HG03175 (cell line): ENCODE results near the gene PARM1.

ENCODE experiments used
- ATAC-seq: cut with Tn5 transposase; IDR thresholded peaks from one replicate; pipeline ENCODE4 v1.9.1; 2021; ENCODE audit warnings: mild to moderate bottlenecking, moderate library complexity; ENCODE audit not compliant: unreplicated experiment

The PARM1 gene

GRCh38 chr4:75028196-75028854 lies 95.4 kb downstream of the PARM1 start:
- ATAC-seq: no peak

DNA sequence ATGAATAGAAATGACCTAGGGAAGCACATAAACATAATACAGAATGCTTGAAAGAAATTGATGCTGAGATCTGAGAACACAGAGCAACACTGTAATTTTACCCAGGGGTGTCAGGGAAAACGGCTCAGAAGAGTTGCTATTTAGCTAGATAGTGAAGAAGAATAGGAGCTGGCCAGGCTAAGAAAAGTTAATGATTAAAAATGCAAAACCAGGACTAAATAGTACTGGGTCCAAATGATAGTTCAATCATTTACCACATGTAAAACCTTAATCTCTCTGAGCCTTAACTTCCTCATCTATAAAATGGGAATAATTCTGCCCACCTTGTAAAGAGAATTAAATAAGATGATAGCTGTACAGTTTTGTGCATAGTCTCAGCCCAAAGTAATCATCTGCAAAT lies 97.1 kb downstream of the PARM1 start:
- no peak for ATAC-seq

DNA sequence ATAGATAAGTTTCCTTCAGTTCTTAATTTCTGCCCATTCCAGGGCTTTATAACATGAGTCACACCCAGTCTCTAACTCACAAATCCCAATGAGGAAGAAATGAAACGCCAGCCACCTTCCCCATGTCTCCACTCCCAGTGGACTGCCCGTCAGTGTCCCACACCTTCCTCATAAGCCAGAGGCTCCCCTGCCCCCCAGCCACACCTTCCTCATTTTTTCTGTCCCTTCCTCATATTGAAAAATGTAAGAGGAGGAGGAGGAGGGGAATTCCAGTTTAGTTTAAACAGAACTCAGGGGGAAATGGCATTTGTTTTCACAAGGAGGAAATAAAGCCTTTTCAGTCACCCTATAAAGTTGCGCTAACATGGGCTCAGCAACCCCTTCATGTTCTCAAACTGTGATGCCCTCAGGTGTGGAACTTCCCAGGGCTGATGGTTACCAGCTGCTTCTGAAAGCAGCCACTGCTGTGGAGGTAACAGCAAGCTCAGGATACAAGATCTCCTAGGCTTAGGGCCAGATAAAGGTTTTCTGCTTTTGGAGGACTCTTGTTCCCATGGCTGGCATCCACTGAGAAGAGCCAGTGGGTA lies 97.8 kb downstream of the PARM1 start:
- no peak for ATAC-seq

GRCh38 chr4:75031775-75032174 lies 98.9 kb downstream of the PARM1 start:
- ATAC-seq: no peak

DNA sequence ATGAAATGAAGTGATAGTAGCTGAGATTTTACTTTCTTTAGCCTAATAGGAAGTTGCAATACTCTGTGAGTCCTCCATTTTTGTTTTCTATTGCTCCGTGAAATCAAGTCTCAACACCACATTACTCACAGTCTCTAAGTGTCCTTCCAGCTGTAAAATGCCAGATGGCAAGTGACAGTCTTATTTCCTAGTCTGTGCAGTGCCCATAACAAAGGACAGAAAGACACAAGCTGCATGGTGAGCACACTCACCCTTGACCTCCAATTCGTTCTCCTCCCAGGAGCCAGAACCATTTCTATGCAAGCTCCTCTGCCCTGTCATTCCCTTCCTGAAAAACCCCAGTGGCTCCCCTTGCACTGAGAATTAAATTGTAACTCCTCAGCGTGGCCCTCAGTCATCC lies 101.6 kb downstream of the PARM1 start:
- ATAC-seq: no peak

DNA sequence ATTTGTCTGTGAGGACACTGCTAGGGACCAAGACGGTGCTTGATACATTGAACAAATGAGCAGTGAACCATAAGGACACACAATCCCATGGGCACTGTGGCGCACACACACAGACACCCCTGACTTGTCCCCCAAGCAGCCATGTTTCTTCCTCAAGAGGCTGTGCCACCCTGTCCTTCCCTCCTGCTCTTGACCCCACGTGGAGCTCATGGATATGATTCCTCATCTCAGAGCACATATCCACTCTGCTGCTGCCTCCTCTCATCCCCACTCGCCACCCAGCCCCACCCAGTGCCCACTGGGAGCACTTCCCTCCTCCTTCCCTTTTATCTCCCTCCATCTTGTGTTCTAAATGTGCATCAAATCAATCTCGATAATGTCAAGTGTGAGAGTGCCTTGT lies 102.4 kb downstream of the PARM1 start:
- no peak for ATAC-seq

DNA sequence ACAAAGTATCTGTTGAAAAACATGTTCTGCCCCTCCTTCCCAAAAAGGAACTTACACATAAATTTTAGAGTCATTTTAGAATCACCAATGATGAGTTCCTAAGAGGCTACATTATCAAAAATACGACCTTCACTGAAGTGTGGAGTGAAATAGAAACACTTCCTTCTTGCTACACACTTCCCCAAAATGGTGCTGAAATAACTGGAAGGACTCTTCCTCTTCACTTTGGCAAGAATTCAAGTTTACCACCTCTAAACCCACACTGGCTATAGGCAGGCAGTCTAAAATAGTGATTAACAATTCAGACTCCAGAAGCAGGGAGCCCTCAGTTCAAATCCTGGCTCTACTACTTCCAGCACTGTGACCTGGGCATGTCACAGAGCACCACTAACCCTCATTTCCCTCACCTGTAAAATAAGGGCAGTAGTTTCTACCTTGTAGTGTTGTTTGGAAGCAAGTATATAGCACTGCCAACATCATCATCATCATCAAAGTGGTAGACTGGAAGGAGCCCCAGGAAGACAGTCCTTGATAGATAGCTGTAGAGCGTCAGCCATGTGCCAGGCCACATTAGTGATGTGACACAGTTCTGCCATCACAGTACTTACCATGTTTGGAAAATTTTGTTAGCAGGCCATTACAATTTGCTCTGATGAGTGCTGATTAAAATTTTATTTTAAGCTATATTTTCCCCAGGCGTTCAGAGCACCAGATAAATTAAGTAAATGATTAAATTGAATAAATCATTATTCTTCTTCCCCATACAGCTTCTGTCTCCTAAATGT lies 103.3 kb downstream of the PARM1 start:
- no peak for ATAC-seq

DNA sequence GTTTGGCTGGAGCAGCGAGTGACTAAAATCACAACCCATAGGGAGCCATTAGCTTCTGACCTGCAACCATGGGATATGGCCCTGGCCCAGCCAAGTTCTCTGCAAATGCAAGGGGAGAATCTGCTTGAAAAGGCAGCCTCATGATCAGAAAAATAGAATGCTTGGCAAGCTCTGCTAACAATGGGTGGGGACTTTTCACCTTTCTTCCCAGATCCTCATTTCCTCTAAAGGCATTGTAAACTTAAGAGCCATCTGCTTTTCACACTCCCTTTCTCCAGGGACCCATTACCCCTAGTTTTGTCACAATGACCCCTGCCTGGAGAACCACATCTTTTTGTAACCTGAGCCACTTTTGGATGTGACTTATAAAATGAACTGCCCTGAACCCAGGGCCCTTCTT lies 104.3 kb downstream of the PARM1 start:
- no peak for ATAC-seq

DNA sequence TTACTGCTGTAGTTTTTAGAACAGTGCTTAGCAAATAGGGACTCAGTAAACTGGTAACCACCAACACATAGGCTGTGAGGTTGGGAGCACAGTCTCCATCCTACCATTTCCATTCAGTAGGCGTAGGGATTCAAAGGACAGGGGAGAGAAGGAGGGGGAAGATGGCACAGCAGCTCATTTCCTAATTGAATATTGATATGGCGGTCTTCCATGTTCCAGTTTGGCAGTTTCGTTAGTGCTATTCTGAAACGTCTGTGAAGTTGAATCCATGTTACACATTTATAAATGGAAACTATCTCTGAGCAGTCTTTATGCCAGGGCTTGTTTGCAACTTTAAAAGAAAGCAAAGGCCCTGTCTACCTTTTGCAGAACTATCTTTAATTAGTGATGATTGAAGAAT lies 105.5 kb downstream of the PARM1 start:
- no peak for ATAC-seq

DNA sequence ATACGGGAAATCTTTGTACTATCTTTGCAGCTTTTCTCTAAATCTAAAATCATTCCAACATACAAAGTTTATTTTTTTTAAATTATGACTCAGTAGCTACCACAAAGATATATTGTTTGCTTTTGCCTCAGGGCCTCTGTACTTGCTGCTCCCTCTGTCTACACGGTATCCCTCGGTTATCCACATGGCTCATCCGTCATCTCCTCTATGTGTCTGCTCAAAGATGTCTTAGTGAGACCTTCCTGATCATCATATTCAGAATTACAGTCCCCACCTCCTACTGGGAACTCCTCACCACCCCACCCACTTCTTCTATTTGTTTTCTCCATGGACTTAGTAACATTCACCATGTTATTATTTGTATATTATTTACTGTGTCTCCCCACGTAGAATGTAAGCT lies 107.8 kb downstream of the PARM1 start:
- no peak for ATAC-seq

DNA sequence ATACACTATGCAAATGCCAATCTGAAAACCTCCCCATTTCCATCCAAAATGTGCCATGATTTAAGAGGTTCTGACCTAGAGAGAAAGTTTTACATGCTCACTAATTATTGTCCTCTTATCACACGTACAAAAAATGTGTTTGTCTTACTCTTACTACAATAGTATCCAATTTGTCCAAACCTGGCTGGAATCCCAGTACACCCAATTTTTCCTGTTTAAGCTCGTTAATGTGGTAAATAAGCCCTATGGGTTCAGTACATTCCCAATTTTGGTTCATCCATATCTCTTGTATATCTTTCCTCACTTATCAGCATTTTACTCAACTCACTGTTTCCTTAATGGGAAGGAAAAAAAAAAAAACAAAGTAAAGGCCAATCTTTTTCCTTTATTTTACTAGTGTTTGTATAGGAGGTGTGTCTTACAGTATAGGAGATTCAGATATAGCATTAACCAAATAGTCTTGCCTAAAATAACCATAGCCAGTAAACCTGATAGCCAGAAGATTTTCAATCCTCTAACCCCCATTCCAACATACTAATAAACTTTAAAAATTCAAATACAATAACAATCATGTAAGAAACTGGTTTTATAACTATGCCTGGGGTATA lies 109.8 kb downstream of the PARM1 start:
- ATAC-seq: no peak

- no peak for ATAC-seq
Measured at GRCh38 chr4:75046226-75046625, 113.3 kb downstream of the PARM1 start.

DNA sequence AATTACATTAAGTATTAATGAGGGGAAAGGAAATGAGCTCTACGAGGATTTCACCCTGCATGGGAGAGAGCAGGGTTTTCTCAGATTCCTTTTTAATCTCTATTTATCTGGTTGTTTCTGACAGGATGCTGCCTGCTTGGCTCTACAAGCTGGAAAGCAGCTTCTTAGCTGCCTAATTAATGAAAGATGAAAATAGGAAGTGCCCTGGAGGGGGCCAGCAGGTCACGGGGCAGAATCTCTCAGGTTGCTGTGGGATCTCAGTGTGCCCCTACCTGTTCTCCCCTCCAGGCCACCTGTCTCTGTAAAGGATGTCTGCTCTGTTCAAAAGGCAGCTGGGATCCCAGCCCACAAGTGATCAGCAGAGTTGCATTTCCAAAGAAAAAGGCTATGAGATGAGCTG lies 113.7 kb downstream of the PARM1 start:
- no peak for ATAC-seq

DNA sequence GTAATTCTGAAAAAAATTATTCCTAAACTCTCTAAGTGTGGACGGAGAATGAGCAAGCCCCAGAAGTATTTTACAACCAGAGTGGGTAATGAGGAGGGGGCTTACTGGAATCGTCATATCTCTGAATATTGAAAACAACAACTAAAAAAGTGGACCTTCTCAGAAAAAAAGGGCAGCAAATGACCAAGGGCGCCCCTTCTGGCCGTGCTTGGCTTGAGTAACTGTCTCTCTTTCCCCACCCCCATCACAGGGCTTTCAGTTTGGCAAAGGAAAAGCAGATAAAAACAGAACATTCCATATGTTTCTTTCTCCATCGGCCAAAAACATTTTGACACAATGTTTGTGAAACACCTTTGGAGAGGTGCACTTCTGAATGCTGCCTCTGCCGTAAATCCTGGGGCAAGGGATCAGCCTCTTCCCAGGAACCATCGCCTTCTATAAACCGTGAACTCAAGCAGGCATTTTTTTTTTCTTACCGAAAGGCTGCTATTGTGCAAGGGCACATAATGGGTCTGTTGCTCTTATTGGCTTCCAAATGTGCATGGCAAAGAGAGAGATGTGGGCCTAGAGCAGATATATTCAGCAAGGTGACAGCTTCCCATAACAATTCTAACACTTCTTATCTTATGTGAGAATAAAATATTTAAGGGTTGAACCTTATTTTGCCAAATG lies 115.4 kb downstream of the PARM1 start:
- no peak for ATAC-seq

- ATAC-seq: no peak
Measured at GRCh38 chr4:75051431-75051830, 118.5 kb downstream of the PARM1 start.

- no peak for ATAC-seq
Measured at GRCh38 chr4:75053352-75053751, 120.4 kb downstream of the PARM1 start.

- ATAC-seq: no peak
Measured at GRCh38 chr4:75054078-75054477, 121.2 kb downstream of the PARM1 start.

DNA sequence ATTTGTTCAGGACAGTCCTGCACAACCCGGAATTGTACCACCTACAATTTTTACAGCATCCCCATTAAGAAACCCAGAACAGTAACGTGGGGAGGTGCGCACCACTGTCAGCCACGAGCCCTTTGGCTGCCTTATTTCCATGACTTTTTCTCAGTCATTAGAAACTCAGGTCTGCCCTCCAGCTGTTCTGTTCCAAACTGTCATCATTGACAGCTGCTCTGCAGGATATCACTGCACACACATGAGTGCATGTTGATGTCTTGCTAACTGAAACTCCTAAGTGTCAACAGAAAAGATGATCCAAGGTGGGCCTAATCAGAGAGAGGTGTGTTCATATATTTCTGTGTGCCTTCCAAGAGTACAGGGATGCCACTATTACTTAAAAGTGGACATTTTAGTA lies 123.4 kb downstream of the PARM1 start:
- no peak for ATAC-seq

GRCh38 chr4:75057369-75057768 lies 124.5 kb downstream of the PARM1 start:
- no peak for ATAC-seq

DNA sequence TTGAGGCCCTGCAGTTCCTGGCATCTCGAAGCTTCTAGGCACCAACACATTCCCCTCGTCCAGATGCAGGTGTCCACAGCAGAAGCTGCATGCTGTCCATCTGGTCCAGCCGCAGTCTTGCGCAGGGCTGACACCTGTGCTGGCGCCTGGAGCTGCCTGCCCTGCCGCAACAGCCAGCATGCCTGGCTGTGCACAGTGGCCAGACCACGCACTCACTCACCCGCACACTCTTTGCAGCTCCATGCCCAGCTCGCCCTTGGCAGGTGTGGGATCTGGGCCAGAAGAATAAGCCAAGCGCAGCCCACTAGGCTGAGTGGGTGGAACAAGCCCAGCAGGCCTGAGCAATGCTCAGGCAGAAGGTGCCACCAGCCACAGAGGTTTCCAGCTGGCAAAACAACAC lies 125.6 kb downstream of the PARM1 start:
- ATAC-seq: no peak

GRCh38 chr4:75063433-75063832 lies 130.5 kb downstream of the PARM1 start:
- ATAC-seq: no peak
